Ascending aorta (tissue), 2 donors: Measurements from ENCODE around the gene RIIAD1. TPM values are rescaled to one million over a fixed set of nuclear protein-coding genes. Genes with fewer than 3 reads are reported as not detected.

ENCODE experiments used
- DNase-seq, 2 donors: peaks; one replicate each; pipeline ENCODE4 v3.0.0-alpha.2; 2019; ENCODE audit warnings: low spot score in 2 of 2
- H3K27ac ChIP-seq, 2 donors: fragments of 200-600 bp; sonication (generic); one replicate each; pipeline ENCODE4 v1.5.1; 2016 to 2017; ENCODE audit warnings: mild to moderate bottlenecking in 1 of 2
- H3K27me3 ChIP-seq: fragments of 200-600 bp; sonication (generic); one replicate; pipeline ENCODE4 v1.5.1; 2017
- H3K36me3 ChIP-seq, 2 donors: fragments of 200-600 bp; sonication (generic); one replicate each; pipeline ENCODE4 v1.5.1; 2016
- H3K4me1 ChIP-seq, 2 donors: fragments of 200-600 bp; sonication (generic); one replicate each; pipeline ENCODE4 v1.5.1; 2016 to 2017; ENCODE audit warnings: mild to moderate bottlenecking in 1 of 2
- H3K4me3 ChIP-seq, 2 donors: fragments of 200-600 bp; sonication (generic); one replicate each; pipeline ENCODE4 v1.5.1; 2016 to 2017; ENCODE audit warnings: mild to moderate bottlenecking in 1 of 2
- H3K9me3 ChIP-seq, 2 donors: fragments of 200-600 bp; sonication (generic); one replicate each; pipeline ENCODE4 v1.5.1; 2016
- intact Hi-C: fragments of 100-400 bp; cut with DNase I; formaldehyde crosslinking; loops from one replicate; pipeline ENCODE4 v1.15.1; 2023
- total RNA-seq: library from RNA; depleted of rRNA; stranded (reverse); fragments of >200 nt; gene quantifications from one replicate; pipeline ENCODE4 v1.1.0, GENCODE V29; 2016
- TF ChIP-seq, protein P1 (sequence below), 3 experiments: fragments of 200-600 bp in 2 of 3; fragments of 450-650 bp in 1 of 3; sonication (generic) in 2 of 3; IDR thresholded peaks; one replicate each; pipeline ENCODE4 v1.5.1; 2016 to 2019; ENCODE audit warnings: antibody characterized with exemption in 3 of 3, mild to moderate bottlenecking in 1 of 3, moderate library complexity in 1 of 3

Gene RIIAD1
- total RNA-seq, 1 donor from 2014 or later: not detected

DNA sequence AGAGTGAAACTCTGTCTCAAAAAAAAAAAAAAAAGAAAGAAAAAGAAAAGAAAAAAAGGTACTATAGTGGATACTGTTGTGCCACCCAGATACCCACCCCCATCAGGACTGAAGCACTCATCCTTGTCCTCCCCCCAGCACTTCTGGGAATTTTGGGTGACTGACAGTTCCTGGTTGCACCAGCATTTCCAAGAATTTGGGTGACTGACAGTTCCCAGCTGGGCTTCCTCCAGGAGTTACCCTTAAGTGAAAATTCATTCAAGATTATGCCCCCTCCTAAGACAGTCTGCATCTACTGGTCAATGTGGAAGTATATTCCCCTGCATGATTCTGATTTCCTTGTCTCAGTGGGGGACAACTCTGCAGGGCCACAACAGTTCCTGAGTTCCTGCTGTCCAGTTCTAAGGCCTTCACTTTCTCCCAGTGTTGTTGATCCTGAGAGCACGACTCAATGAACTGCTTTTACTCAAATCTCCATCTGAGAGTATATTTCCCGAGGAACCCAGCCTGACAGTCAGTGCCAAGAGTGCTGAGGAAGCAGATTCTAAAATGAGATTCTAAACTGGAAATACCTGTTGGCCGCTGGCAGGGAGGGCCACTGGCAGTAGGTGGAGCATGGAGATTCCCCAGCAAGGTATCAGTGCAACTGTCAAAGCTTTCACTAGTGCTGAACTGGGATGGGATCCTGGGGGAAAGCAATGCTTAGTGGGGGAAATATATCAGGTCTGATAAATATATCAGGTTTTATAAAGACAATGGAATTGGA, 18.5 kb downstream of the RIIAD1 start:
- DNase-seq: no peak
- intact Hi-C loops: loop anchor here (5.0 kb wide), 1 partner anchor 297 kb away; no protein-coding TSS in a partner anchor
- TF ChIP-seq, protein P1, sequence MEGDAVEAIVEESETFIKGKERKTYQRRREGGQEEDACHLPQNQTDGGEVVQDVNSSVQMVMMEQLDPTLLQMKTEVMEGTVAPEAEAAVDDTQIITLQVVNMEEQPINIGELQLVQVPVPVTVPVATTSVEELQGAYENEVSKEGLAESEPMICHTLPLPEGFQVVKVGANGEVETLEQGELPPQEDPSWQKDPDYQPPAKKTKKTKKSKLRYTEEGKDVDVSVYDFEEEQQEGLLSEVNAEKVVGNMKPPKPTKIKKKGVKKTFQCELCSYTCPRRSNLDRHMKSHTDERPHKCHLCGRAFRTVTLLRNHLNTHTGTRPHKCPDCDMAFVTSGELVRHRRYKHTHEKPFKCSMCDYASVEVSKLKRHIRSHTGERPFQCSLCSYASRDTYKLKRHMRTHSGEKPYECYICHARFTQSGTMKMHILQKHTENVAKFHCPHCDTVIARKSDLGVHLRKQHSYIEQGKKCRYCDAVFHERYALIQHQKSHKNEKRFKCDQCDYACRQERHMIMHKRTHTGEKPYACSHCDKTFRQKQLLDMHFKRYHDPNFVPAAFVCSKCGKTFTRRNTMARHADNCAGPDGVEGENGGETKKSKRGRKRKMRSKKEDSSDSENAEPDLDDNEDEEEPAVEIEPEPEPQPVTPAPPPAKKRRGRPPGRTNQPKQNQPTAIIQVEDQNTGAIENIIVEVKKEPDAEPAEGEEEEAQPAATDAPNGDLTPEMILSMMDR (IDR thresholded peaks at IDR 0.05): no peak

DNA sequence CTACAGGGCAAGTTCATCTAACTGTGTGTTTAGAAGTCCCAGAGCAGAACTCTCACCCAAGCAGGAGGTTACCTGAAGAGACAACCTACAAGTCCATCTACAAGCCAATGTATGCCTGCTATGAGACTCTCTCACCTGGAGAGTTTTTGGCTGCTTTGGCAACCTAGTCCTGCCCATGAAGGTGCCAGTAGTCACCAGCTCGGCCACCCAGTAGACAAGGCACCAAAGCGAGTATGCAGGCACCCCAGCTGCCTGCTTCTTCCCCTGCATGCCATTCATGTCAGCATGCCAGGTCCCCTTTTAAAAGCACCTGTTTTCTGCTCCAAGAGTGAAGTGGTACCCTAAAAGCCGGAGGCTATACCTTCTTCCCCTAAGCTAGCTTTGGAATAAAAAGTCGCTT, 20.2 kb downstream of the RIIAD1 start:
- intact Hi-C loops: no loop called here
- Histone ChIP-seq H3K36me3 (no peaks in the 10 kb centered on the region), H3K27ac (no peak overlapping the region), H3K4me1 (no peaks in the 10 kb centered on the region), H3K27me3 (no peaks in the 10 kb centered on the region), H3K9me3 (no peaks in the 10 kb centered on the region), H3K4me3 (no peak overlapping the region)
- no peak for DNase-seq
- TF ChIP-seq, protein P1 (IDR thresholded peaks at IDR 0.05): no peak

More for the DNA sequence above, 18.5 kb downstream of the RIIAD1 start:
- H3K27me3 ChIP-seq: no peaks in the 10 kb centered on the region
- H3K9me3 ChIP-seq: no peaks in the 10 kb centered on the region
- no peak overlapping the region for H3K27ac ChIP-seq
- no peaks in the 10 kb centered on the region for H3K36me3 ChIP-seq
- no peaks in the 10 kb centered on the region for H3K4me1 ChIP-seq
- no peak overlapping the region for H3K4me3 ChIP-seq

DNA sequence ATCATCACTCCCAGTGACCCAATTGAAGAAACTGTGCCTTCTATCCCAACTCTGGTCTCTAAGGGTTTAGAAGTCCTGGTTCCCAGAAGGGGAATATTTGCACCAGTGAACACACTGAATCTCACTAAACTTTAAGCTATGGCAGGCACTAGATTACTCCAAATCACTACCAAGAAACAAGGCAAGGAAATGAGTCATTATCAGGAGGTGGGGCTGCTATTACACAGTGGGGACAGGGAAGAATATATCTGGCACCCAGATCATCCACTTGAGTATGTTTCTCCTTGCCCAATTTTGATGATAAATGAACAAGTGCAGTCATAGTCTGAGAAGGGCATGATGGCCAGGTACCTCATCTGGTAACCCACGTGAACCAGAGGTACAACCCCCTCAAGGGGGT, 35.0 kb downstream of the RIIAD1 start:
- intact Hi-C loops: no loop called here
- H3K36me3 ChIP-seq: peaks cover 3 to 32% of the 10 kb centered on the region in 2 donors
- H3K27ac ChIP-seq: no peak overlapping the region

GRCh38 chr1:151759241-151759640, 37.9 kb downstream of the RIIAD1 start:
- Histone ChIP-seq H3K36me3 (peaks cover 8 to 38% of the 10 kb centered on the region in 2 donors), H3K27ac (no peak overlapping the region), H3K9me3 (no peaks in the 10 kb centered on the region), H3K4me3 (no peak overlapping the region), H3K27me3 (no peaks in the 10 kb centered on the region), H3K4me1 (peaks cover 0 to 7% of the 10 kb centered on the region in 2 donors)
- no peak for DNase-seq
- TF ChIP-seq, protein P1 (IDR thresholded peaks at IDR 0.05): no peak
- intact Hi-C loops: no loop called here

More for the DNA sequence above, 35.0 kb downstream of the RIIAD1 start:
- no peak for DNase-seq
- no peak overlapping the region for H3K4me3 ChIP-seq
- H3K27me3 ChIP-seq: no peaks in the 10 kb centered on the region
- no peaks in the 10 kb centered on the region for H3K4me1 ChIP-seq
- H3K9me3 ChIP-seq: no peaks in the 10 kb centered on the region
- TF ChIP-seq, protein P1 (IDR thresholded peaks at IDR 0.05): no peak

DNA sequence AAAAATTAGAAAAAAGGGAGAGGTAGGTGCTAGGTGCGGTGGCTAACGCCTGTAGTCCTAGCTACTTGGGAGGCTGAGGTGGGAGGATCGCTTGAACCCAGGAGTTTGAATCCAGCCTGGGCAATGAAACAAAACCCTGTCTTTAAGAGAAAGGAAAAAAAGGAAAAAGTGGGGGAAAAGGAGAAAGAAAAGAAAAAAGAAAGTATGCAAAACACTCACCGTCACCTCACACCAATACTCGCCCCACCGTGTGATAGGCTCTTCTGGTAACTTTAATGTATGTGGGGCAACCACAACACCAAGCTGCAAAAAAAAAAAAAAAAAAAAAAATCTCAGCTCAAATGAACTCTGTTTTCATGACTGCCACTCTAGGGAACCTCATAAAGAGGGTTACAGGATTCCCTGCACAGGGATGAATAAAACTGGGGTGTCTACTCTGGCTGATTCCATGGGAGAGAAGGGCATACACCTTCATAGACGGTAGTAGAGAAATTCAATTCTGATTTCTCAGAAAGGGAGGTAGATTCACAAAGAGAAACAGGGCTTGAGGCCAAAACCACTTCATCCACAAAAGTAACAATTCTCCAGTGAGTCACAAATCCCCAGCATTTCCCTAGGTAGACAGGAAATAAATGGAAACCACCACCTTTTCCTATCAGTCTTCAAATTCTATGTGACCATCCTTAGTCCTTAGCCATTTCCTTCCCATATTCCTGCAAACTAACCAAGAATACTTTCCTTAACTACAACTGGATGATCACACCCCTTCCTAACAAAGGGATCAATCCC, 39.5 kb downstream of the RIIAD1 start:
- DNase-seq: no peak
- TF ChIP-seq, protein P1 (IDR thresholded peaks at IDR 0.05): no peak
- Histone ChIP-seq H3K27me3 (no peaks in the 10 kb centered on the region), H3K4me3 (no peak overlapping the region), H3K36me3 (peaks cover 8 to 38% of the 10 kb centered on the region in 2 donors), H3K9me3 (no peaks in the 10 kb centered on the region), H3K27ac (no peak overlapping the region), H3K4me1 (peaks cover 0 to 7% of the 10 kb centered on the region in 2 donors)
- intact Hi-C loops: no loop called here
